Coronary artery (tissue), 2 donors: ENCODE data around the gene SCN5A.

Experiments used
- DNase-seq: peaks from one replicate; pipeline ENCODE4 v3.0.0-alpha.2; 2017; ENCODE audit warnings: low spot score
- H3K27ac ChIP-seq, 2 donors: fragments of 200-600 bp; sonication (generic); one replicate each; pipeline ENCODE4 v1.5.1; 2016 to 2019
- H3K4me3 ChIP-seq: fragments of 200-600 bp; sonication (generic); 2 replicates; pipeline ENCODE4 v1.5.1; 2016; ENCODE audit warnings: mild to moderate bottlenecking, moderate library complexity
- TF ChIP-seq, protein P1 (sequence below): fragments of 200-600 bp; sonication (generic); IDR thresholded peaks from one replicate; pipeline ENCODE4 v1.5.1; 2019; ENCODE audit warnings: antibody characterized with exemption

The SCN5A gene

DNA sequence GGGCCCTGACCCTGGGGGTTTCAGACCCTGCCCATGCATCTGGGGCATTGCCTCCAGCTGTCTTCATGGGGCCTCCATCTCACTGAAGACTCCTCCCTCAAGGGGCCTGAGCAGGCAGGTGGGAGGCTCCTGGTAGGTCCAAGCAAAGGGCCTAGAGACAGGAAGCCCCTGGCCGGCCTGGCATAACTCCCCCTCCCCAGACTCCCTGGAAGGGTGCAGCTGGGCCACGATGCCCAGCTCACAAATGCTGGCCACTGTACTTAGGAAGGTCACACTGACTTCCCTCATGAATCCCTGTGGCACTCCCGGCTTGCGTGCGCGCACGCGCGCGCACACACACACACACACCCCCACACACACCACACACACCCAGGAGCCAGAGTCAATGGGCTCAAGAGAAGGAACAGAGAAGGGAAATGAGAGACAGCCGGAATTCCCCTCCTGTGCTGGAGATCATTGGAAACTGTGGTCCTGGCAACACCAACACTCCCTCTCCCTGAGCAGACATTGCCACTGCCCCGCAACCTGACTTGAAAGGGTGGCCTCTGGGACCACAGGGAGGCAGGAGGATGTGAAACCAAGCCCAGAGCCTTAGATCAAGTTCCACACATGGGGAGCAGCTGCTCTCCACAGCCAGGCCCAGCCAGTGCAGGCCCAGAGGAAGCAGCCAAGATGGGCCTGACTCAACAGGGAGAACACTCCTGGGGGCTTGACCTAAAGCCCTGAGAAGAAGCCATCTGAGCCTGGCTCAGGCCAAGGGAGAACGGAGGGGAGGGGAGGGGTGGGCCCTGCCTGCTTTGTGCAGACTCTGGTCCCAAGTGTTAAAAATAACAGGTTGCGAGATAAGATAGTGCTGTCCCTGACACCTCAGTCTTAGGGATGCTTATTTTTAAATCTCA is 69.7 kb downstream of the SCN5A start:
- Histone ChIP-seq H3K4me3 (no peak overlapping the region), H3K27ac (no peak overlapping the region)
- TF ChIP-seq, protein P1, sequence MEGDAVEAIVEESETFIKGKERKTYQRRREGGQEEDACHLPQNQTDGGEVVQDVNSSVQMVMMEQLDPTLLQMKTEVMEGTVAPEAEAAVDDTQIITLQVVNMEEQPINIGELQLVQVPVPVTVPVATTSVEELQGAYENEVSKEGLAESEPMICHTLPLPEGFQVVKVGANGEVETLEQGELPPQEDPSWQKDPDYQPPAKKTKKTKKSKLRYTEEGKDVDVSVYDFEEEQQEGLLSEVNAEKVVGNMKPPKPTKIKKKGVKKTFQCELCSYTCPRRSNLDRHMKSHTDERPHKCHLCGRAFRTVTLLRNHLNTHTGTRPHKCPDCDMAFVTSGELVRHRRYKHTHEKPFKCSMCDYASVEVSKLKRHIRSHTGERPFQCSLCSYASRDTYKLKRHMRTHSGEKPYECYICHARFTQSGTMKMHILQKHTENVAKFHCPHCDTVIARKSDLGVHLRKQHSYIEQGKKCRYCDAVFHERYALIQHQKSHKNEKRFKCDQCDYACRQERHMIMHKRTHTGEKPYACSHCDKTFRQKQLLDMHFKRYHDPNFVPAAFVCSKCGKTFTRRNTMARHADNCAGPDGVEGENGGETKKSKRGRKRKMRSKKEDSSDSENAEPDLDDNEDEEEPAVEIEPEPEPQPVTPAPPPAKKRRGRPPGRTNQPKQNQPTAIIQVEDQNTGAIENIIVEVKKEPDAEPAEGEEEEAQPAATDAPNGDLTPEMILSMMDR: no peak
- DNase-seq: peak; percentile 54

DNA sequence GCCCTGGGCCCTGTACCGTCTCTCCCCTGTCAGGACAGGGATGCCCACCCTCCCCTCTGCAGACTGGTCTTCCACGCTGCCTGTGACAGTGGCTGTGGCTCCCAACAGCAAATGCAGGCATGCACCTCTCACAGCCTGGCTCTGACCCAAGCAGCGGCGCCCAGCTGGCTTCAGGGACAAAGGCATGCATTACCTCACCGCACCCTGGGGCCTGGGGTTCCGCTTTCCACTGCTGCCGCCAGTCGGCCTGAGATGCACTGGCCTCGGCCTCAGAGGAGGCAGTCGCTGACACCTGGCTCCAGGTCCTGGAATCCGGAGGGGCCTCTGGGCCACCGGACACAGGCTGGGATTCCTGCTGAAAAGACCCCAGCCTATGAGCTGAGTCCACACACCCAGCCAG is 70.3 kb downstream of the SCN5A start:
- peak; percentile 40 for DNase-seq
- TF ChIP-seq, protein P1: no peak
- H3K27ac ChIP-seq: no peak overlapping the region
- no peak overlapping the region for H3K4me3 ChIP-seq

GRCh38 chr3:38578551-38578950 is 70.9 kb downstream of the SCN5A start:
- Histone ChIP-seq H3K4me3 (no peak overlapping the region), H3K27ac (no peak overlapping the region)
- TF ChIP-seq, protein P1: no peak
- peak; percentile 49 for DNase-seq

DNA sequence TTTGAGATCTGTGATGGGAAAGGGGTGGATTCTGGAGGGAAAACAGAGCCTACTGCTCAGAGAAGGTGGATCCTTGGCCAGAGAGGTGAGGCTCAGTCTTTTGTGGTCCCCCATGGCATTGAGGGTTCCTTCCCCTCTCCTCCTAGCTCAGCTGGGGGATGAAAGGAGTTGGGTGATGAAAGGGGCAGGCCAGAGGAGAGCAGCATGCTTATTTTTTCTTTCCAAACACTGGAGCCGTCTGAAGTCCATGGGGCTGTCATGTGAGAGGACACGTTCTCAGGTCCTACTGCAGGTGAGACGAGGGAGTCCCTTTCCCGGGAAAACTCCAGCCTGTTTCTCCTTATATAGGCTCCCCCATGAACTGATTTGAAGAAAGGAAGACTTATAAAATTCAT is 71.4 kb downstream of the SCN5A start:
- Histone ChIP-seq H3K4me3 (no peak overlapping the region), H3K27ac (no peak overlapping the region)
- TF ChIP-seq, protein P1: no peak
- peak; percentile 38 for DNase-seq

- no peak overlapping the region for H3K27ac ChIP-seq
- no peak overlapping the region for H3K4me3 ChIP-seq
- DNase-seq: peak; percentile 28
- TF ChIP-seq, protein P1: no peak
Observed at GRCh38 chr3:38577371-38578080, 72.0 kb downstream of the SCN5A start.

- TF ChIP-seq, protein P1: no peak
- no peak overlapping the region for H3K27ac ChIP-seq
- H3K4me3 ChIP-seq: no peak overlapping the region
- DNase-seq: peak; percentile 66
Observed at GRCh38 chr3:38576526-38577370, 72.7 kb downstream of the SCN5A start.
